Esophagus squamous epithelium (tissue), 5 donors: Measurements from ENCODE around the gene MATN1. TPM values are rescaled to one million over a fixed set of nuclear protein-coding genes. Genes with fewer than 3 reads are reported as not detected.
"Not testable (repeated sequence)": the region's sequence is repeated elsewhere in the genome, so short reads cannot be mapped to it uniquely, and the experiment has no call there.

ENCODE experiments used
- DNase-seq: peaks from one replicate; lab custom pipeline; 2025; lab: John Stamatoyannopoulos, UW
- H3K27ac ChIP-seq, 4 donors: fragments of 200-600 bp; sonication (generic); one replicate each; pipeline ENCODE4 v1.5.1; 2016 to 2019; ENCODE audit warnings: mild to moderate bottlenecking in 1 of 4
- H3K27me3 ChIP-seq, 4 donors: fragments of 200-600 bp; sonication (generic); 1 replicate in 3 of 4; 2 replicates in 1 of 4; pipeline versions ENCODE4 v1.5.1 to v1.6.0; 2017 to 2021; ENCODE audit warnings: antibody characterized with exemption in 1 of 4
- H3K36me3 ChIP-seq, 3 donors: fragments of 200-600 bp; sonication (generic); one replicate each; pipeline ENCODE4 v1.5.1; 2016 to 2019
- H3K4me1 ChIP-seq, 3 donors: fragments of 200-600 bp; sonication (generic); one replicate each; pipeline ENCODE4 v1.5.1; 2017 to 2019
- H3K4me3 ChIP-seq, 4 donors: fragments of 200-600 bp; sonication (generic); 1 replicate in 3 of 4; 2 replicates in 1 of 4; pipeline ENCODE4 v1.5.1; 2016 to 2019; ENCODE audit warnings: mild to moderate bottlenecking in 2 of 4, moderate library complexity in 1 of 4
- H3K9me3 ChIP-seq, 3 donors: fragments of 200-600 bp; sonication (generic); one replicate each; pipeline ENCODE4 v1.5.1; 2016 to 2019
- POLR2A ChIP-seq, 4 donors: fragments of 450-650 bp; IDR thresholded peaks; one replicate each; pipeline ENCODE4 v1.6.1; 2017; ENCODE audit warnings: antibody characterized with exemption in 4 of 4, mild to moderate bottlenecking in 4 of 4, moderate library complexity in 3 of 4
- WGBS, 2 donors: methylation state at CpG; one replicate each; pipeline ENCODE4 v1.1.5; 2018; 5-methylcytosine and 5-hydroxymethylcytosine counted together
- intact Hi-C: fragments of 100-400 bp; cut with DNase I; formaldehyde crosslinking; loops from one replicate; pipeline ENCODE4 v1.15.0; 2022
- total RNA-seq, 4 donors: library from RNA; depleted of rRNA; stranded (reverse); fragments of >200 nt; gene quantifications; one replicate each; pipeline ENCODE4 v1.1.0, GENCODE V29; 2016
- TF ChIP-seq, protein P1 (sequence below), 6 experiments: fragments of 450-650 bp in 4 of 6; fragments of 200-600 bp in 2 of 6; sonication (generic) in 2 of 6; IDR thresholded peaks; one replicate each; pipeline ENCODE4 v1.5.1; 2016 to 2019; ENCODE audit warnings: antibody characterized with exemption in 6 of 6, mild to moderate bottlenecking in 4 of 6, moderate library complexity in 4 of 6
- donor health status: DM: yes; HTN: yes; CAD: no.

Gene MATN1
- total RNA-seq, 4 donors from 2014 or later: not detected

DNA sequence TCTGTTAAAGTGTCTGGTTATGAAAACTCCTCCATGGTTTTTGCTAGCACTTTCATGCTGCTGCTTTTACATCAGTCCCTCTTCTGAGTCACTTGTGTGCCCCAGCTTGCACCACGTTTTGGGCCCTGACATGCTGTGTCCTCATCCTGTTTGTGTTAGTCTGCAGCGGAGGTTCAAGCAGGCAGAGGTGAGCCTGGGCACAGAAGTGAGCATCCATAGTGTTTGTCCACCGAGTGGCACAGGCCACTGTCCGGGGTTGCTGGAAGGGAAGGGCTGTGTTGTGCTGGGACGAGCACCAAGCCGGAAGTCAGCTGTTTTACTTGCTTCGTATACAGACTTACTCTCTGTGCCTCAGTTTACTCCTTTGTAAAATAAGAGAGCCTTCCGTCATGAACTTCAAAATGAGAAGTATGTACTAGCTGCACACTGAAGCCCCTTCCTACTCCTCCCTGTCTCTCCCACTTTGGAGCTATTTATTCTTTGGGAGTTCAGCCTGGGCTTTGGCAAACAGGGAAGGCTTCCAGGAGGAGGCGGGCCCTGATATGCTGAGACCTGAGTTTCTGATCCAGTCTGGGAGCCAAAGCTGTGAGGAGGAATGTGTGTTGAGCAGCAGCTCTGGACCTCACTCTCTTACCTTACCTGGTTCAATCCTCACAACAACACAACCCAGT lies 44.9 kb upstream of the MATN1 start:
- intact Hi-C loops: no loop called here
- DNase-seq: no peak
- H3K27ac ChIP-seq: no peak overlapping the region
- H3K9me3 ChIP-seq: no peaks in the 10 kb centered on the region
- H3K4me1 ChIP-seq: peaks cover 0 to 4% (median 0%) of the 10 kb centered on the region in 3 donors
- no peak overlapping the region for H3K4me3 ChIP-seq
- H3K27me3 ChIP-seq: peaks cover 0 to 8% (median 0%) of the 10 kb centered on the region in 4 donors
- no peaks in the 10 kb centered on the region for H3K36me3 ChIP-seq
- TF ChIP-seq, protein P1, sequence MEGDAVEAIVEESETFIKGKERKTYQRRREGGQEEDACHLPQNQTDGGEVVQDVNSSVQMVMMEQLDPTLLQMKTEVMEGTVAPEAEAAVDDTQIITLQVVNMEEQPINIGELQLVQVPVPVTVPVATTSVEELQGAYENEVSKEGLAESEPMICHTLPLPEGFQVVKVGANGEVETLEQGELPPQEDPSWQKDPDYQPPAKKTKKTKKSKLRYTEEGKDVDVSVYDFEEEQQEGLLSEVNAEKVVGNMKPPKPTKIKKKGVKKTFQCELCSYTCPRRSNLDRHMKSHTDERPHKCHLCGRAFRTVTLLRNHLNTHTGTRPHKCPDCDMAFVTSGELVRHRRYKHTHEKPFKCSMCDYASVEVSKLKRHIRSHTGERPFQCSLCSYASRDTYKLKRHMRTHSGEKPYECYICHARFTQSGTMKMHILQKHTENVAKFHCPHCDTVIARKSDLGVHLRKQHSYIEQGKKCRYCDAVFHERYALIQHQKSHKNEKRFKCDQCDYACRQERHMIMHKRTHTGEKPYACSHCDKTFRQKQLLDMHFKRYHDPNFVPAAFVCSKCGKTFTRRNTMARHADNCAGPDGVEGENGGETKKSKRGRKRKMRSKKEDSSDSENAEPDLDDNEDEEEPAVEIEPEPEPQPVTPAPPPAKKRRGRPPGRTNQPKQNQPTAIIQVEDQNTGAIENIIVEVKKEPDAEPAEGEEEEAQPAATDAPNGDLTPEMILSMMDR (IDR thresholded peaks at IDR 0.05): no peak
- no peak for TF ChIP-seq POLR2A (IDR thresholded peaks at IDR 0.05)
- 78 to 90% methylated on average over 5 to 9 of the region's 9 CpGs for WGBS, 2 donors

DNA sequence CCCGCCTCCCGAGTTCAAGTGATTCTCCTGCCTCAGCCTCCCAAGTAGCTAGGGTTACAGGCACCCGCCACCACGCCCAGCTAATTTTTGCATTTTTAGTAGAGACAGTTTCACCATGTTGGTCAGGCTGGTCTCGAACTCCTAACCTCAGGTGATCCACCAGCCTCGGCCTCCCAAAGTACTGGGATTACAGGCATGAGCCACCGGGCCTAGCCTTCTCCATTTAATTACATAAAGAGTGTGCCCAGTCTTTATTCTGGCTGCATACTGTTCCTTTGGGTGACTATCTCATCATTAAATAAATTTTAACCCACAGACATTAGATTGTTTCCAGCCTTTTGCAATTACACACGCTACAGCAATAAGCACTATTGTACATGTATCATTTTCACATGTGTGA lies 43.6 kb upstream of the MATN1 start:
- H3K27ac ChIP-seq, H3K4me3 ChIP-seq, H3K9me3 ChIP-seq, intact Hi-C loops, DNase-seq, H3K36me3 ChIP-seq, H3K27me3 ChIP-seq: not testable (repeated sequence)
- 82 to 95% methylated on average over 8 of the region's 8 CpGs for WGBS, 2 donors
- H3K4me1 ChIP-seq: peaks cover 0 to 10% (median 0%) of the 10 kb centered on the region in 3 donors

DNA sequence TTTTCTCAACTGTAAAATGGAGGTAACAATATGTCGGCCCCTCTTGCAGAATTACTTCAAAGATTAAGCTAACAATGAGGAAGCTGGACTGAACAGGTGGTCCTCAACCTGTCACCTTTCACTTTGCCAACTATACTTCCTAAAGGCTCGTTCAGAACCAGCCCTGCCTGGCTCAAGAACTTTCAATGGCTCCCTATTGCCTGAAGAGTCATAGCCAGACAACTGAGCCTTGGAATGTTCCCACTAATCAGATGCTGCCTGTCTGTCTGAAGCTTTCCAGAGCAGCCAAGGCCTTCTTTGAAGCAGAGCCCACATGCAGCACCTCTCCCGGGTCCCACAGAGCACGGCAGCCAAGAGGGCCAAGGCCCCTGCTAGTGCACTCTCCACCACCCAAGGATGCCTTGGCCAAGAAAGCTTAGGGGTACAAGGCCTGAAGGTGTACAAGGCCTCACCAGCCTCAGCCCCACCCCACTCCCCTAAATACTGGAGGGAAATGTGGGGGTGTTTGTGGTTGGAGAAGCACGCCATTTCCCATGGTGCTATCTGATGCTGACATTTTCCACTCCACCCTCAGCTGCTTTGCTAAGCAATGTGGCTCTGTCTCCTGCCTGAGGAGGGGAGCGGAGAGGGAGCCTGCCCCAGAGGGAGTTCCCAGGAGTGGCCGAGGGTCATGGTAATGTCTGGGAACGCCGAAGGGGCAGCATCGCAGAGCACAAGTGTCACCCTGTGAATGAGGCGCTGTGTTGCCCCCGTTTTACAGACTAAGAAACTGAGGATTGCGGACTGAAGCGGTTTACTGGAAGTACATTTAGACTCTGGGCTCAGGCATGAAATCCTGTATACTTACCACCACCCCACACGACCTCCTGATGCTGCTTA lies 42.4 kb upstream of the MATN1 start:
- Histone ChIP-seq H3K36me3 (no peaks in the 10 kb centered on the region), H3K4me3 (no peak overlapping the region), H3K27ac (no peak overlapping the region), H3K9me3 (no peaks in the 10 kb centered on the region), H3K4me1 (peaks cover 0 to 16% (median 0%) of the 10 kb centered on the region in 3 donors), H3K27me3 (no peaks in the 10 kb centered on the region)
- intact Hi-C loops: no loop called here
- no peak for DNase-seq
- TF ChIP-seq, protein P1 (IDR thresholded peaks at IDR 0.05): no peak
- WGBS, 2 donors: 70 to 96% methylated on average over 4 to 9 of the region's 15 CpGs

DNA sequence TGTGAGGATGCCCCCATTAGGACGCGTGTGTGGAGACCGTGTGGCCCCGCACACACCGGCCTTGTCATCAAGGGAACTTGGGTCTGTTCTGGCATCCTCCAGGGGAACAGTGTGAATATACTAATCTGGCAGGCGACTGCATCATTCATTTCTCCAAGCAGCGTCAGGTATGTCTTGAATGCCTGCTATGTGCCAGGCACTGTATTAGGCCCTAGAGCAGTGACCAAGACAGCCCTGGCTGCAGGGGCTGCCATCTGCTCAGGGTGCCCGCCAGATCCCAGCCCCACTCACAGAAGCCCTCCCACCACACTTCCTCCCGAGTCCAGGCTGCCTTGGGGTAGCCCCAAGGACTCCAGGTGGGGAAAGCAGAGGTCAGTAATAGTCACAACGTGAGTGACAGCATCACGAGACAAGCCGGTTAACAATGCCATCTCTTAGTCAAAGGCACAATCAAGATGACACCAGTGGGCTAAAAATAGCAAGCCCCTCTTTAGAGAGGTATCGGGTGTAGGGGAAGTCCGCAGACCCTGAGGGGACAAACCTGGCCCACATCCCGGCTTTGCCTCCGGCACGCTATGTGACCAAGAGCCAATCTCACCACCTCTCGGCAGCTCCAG lies 41.7 kb upstream of the MATN1 start:
- H3K27me3 ChIP-seq: no peaks in the 10 kb centered on the region
- WGBS, 2 donors: 85 to 89% methylated on average over 12 to 15 of the region's 18 CpGs
- DNase-seq: no peak
- peaks cover 0 to 16% (median 0%) of the 10 kb centered on the region in 3 donors for H3K4me1 ChIP-seq
- intact Hi-C loops: no loop called here
- H3K4me3 ChIP-seq: no peak overlapping the region
- H3K36me3 ChIP-seq: no peaks in the 10 kb centered on the region
- TF ChIP-seq, protein P1 (IDR thresholded peaks at IDR 0.05): no peak
- no peak for TF ChIP-seq POLR2A (IDR thresholded peaks at IDR 0.05)
- H3K9me3 ChIP-seq: no peaks in the 10 kb centered on the region
- no peak overlapping the region for H3K27ac ChIP-seq

DNA sequence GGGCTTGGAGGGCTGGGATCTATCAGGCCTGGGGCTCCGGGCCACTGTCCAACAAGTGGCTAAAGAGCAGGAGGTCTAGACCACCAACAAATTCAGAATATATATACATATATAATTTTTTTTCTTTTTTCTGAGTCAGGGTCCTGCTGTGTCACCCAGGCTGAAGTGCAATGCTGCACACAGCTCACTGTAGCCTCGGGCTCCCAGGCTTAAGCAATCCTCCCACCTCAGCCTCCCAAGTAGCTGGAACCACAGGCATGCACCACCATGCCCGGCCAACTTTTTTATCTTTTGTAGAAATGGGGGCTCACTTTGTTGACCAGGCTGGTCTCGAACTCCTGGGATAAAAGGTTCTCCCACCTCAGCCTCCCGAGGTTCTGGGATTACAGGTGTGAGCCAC lies 41.0 kb upstream of the MATN1 start:
- no peak for DNase-seq
- Histone ChIP-seq H3K36me3 (no peaks in the 10 kb centered on the region), H3K27me3 (no peaks in the 10 kb centered on the region), H3K27ac (no peak overlapping the region), H3K9me3 (no peaks in the 10 kb centered on the region), H3K4me3 (no peak overlapping the region), H3K4me1 (peaks cover 0 to 17% (median 0%) of the 10 kb centered on the region in 3 donors)
- intact Hi-C loops: no loop called here
- WGBS, 2 donors: 81 to 88% methylated on average over 2 to 3 of the region's 5 CpGs
- TF ChIP-seq, protein P1 (IDR thresholded peaks at IDR 0.05): no peak
